Omental fat pad (tissue), 4 donors: ENCODE results near the gene ADGRB2. TPM values are rescaled to one million over a fixed set of nuclear protein-coding genes. Genes with fewer than 3 reads are reported as not detected.
A peak's percentile ranks its signal among the peaks of the same experiment; 100 is the strongest.

Source experiments
- ATAC-seq: fragments of 150-250 bp; one replicate; pipeline ENCODE4 v1.9.1; 2016; ENCODE audit warnings: mild to moderate bottlenecking, moderate library complexity; ENCODE audit not compliant: low FRiP score
- DNase-seq: peaks from one replicate; pipeline ENCODE4 v3.0.0-alpha.2; 2019; ENCODE audit warnings: low spot score
- total RNA-seq, 4 donors: library from RNA; depleted of rRNA; stranded (reverse); fragments of >200 nt; gene quantifications; one replicate each; pipeline ENCODE4 v1.1.0, GENCODE V29; 2016
- TF ChIP-seq, protein P1 (sequence below), 3 donors: fragments of 450-650 bp; IDR thresholded peaks; one replicate each; pipeline ENCODE4 v1.5.1; 2016 to 2017; ENCODE audit warnings: antibody characterized with exemption in 3 of 3, mild to moderate bottlenecking in 3 of 3, moderate library complexity in 2 of 3

The ADGRB2 gene
- total RNA-seq, 4 donors from 2014 or later, result 0.79 to 7.5 (median 3.3) TPM

DNA sequence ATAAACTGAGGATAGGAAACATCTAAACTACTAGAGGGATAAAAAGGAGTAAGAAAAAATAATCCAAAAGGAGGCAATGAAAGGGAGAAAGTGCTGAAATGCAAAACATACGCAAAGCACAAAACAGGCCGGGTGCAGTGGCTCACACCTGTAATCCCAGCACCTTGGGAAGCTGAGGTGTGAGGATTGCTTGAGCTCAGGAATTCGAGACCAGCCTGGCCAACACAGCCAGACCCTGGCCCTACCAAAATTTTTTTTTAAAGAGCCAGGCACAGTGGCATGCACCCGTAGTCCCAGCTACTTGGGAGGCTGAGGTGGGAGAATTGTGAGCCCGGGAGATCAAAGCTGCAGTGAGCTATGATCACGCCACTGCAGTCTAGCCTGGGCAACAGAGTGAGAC lies 41.2 kb upstream of the ADGRB2 start:
- DNase-seq (no peak), ATAC-seq (no peak)
- TF ChIP-seq, protein P1, sequence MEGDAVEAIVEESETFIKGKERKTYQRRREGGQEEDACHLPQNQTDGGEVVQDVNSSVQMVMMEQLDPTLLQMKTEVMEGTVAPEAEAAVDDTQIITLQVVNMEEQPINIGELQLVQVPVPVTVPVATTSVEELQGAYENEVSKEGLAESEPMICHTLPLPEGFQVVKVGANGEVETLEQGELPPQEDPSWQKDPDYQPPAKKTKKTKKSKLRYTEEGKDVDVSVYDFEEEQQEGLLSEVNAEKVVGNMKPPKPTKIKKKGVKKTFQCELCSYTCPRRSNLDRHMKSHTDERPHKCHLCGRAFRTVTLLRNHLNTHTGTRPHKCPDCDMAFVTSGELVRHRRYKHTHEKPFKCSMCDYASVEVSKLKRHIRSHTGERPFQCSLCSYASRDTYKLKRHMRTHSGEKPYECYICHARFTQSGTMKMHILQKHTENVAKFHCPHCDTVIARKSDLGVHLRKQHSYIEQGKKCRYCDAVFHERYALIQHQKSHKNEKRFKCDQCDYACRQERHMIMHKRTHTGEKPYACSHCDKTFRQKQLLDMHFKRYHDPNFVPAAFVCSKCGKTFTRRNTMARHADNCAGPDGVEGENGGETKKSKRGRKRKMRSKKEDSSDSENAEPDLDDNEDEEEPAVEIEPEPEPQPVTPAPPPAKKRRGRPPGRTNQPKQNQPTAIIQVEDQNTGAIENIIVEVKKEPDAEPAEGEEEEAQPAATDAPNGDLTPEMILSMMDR (IDR thresholded peaks at IDR 0.05), result no peak

DNA sequence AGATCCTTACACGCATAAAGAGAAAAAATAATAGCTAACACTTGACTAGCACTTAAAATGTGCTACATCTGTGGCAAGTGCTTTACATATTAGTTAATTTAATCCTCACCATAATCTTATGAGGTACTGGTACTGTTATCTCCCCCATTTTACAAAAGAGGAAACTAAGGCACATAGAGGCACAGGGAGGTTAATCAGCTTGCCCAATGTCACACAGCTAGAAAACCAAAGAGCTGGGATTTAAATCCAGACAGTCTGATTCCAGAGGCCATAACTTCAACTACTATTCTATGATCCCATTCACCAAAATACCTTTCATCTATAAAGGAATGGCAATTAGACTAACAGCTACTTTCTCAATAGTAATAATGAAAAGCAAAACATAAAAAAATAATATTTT lies 40.0 kb upstream of the ADGRB2 start:
- TF ChIP-seq, protein P1 (IDR thresholded peaks at IDR 0.05), result no peak
- DNase-seq, result no peak
- no peak for ATAC-seq

DNA sequence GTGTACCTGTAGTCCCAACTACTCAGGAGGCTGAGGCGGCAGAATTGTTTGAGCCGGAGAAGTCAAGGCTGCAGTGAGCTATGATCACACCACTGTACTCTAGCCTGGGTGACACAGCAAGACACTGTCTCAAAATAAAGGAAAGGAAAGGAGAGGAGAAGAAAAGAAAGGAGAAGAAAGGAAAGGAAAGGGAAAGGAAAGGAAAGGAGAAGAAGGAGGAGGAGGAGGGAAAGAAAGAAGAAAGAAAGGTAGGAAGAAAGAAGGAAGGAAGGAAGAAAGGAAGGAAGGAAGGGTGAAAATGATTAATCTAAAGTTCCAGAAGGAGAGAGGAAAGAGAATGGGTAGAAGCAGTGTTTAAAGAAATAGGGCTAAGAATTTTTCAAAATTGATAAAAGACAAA lies 39.5 kb upstream of the ADGRB2 start:
- no peak for DNase-seq
- no peak for ATAC-seq
- TF ChIP-seq, protein P1 (IDR thresholded peaks at IDR 0.05), result no peak

DNA sequence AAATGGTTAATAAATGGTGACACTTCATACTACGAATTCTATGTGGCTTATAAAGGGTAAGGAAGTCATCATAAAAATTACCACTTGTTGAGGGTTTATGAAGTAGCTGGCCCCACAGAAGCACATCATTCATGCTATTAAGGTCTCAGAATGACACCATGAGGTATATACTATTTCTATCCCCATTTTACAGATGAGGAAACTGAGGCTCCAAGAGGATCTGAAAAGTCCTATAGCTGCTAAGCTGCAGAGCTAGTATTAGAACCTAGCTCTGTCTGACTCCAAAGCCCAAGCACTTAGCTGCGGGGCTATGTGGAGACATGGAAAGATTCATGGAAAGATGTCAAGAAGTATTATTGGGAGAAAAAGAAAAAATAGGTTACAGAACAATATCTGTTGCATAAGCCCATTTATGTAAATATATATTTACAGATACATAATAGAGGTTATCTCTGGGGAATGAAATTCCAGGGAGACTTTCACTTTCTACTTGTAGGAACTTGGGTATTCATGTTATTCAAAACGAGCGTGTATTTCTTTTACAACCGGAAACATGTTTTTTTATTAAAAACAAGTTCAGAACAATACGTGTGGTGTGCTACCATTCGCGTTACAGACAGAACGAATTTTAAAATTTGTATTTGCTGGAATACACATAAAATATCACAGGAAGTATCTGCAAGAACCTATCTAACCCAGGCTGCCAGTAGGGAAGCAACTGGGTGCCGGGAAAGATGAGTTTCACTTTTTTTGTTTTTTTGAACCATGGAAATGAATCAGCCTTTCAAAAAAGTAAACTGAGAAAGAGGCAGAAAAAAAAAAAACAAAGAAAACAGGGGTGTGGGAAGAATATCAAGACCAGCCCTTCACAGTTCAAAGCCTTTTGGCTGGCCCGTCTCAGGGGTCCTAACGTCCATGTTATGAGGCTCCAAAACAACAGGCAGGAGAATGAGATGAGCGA lies 38.3 kb upstream of the ADGRB2 start:
- no peak for ATAC-seq
- DNase-seq, result no peak
- TF ChIP-seq, protein P1 (IDR thresholded peaks at IDR 0.05), result no peak

DNA sequence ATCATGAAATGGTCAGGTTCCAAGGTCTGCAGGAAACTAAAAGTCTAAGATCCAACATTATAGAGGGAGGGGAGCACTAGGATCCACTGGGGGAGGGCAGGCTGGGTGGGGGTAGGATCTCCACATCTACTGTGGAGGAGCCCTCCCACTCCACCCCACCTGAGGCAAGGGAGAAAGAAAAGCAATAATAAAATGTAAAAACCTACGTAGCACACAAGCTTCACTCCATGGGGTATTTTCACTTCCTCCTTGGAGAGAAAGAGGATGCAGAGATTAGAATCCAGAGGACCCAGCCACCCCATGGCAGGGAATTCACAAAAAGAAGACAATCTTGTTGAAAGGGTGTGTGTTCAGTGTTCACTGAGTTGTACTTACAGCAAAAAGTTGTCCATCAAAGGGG lies 37.3 kb upstream of the ADGRB2 start:
- DNase-seq, result no peak
- no peak for ATAC-seq
- TF ChIP-seq, protein P1 (IDR thresholded peaks at IDR 0.05), result no peak

DNA sequence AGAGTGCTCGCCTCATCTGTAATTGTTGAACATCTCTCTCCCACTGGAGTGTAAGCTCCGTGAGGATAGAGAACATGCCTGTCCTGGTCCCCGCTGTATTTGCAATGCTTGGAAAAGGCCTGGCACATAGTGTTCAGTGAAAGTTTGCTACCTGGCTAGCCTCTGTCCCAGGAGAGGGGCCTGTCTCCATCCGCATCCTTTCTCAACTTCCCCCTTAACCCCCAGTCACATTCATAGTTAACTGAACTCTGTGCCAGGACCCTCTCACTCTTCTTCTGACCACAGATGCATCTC lies 36.5 kb upstream of the ADGRB2 start:
- DNase-seq (peak; percentile 4), ATAC-seq (no peak)
- TF ChIP-seq, protein P1 (IDR thresholded peaks at IDR 0.05), result no peak
